ENCODE measurements around the gene RANGRF.

The RANGRF gene

GRCh38 chr17:8274816-8275215 lies 13.7 kb upstream of the RANGRF start:
- DNase-seq: no peak

GRCh38 chr17:8275421-8276290 lies 12.8 kb upstream of the RANGRF start:
- no peak for DNase-seq

GRCh38 chr17:8277317-8277716 lies 11.2 kb upstream of the RANGRF start:
- DNase-seq: no peak

GRCh38 chr17:8282345-8282744 lies 6.1 kb upstream of the RANGRF start:
- DNase-seq: no peak

- DNase-seq: no peak
Observed at GRCh38 chr17:8283356-8283755, 5.1 kb upstream of the RANGRF start.

GRCh38 chr17:8284126-8284525 lies 4.3 kb upstream of the RANGRF start:
- DNase-seq: no peak

GRCh38 chr17:8285270-8286181 lies 2.9 kb upstream of the RANGRF start:
- DNase-seq: peak; percentile 21 to 30

GRCh38 chr17:8287651-8288335 lies 677 bp upstream of the RANGRF start:
- DNase-seq: no peak

GRCh38 chr17:8289103-8289397 lies 580 bp downstream of the RANGRF start:
- DNase-seq: no peak

GRCh38 chr17:8290043-8290442 lies 1.6 kb downstream of the RANGRF start:
- DNase-seq: no peak

GRCh38 chr17:8292639-8293395 lies 4.3 kb downstream of the RANGRF start:
- peak; percentile 72 to 82 for DNase-seq

- no peak for DNase-seq
Observed at GRCh38 chr17:8294361-8294760, 5.9 kb downstream of the RANGRF start.

GRCh38 chr17:8294814-8295316 lies 6.4 kb downstream of the RANGRF start:
- DNase-seq: no peak

GRCh38 chr17:8300226-8300625 lies 11.8 kb downstream of the RANGRF start:
- no peak for DNase-seq

GRCh38 chr17:8300627-8301242 lies 12.3 kb downstream of the RANGRF start:
- DNase-seq: peak; percentile 55 to 71

GRCh38 chr17:8310601-8311123 lies 22.2 kb downstream of the RANGRF start:
- DNase-seq: no peak

- no peak for DNase-seq
Observed at GRCh38 chr17:8311131-8311790, 22.8 kb downstream of the RANGRF start.

GRCh38 chr17:8312251-8312650 lies 23.8 kb downstream of the RANGRF start:
- no peak for DNase-seq

- no peak for DNase-seq
Observed at GRCh38 chr17:8312726-8313600, 24.5 kb downstream of the RANGRF start.

All from inflammatory macrophage (primary cell).